Measurements from ENCODE around the gene NTM.

Gene NTM

GRCh38 chr11:131748151-131749050, 378.0 kb downstream of the NTM start:
- no peak for FAIRE-seq
- DNase-seq (ENCODE audit: extremely low spot score, insufficient read length, low read depth): no peak

DNA sequence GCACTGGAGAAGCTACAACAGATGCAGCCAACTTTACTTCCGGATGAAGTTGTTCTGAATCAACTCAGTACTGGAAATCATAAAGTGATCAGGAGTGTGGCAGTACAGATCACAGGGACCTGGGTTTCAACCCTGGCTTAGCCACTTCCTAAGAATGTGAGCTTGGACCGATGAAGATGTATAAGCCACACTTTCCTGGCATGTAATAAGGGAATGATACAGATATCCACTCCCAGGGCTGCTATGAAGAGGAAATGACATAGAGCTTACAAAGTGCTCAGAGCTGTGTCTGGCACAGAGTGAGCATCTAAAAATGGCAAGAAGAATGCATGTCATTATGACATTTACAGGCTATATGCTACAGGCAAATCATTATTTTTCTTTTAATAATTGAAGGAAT, 378.7 kb downstream of the NTM start:
- FAIRE-seq: no peak
- DNase-seq (ENCODE audit: extremely low spot score, insufficient read length, low read depth): no peak

GRCh38 chr11:131750152-131750551, 379.7 kb downstream of the NTM start:
- FAIRE-seq: no peak

DNA sequence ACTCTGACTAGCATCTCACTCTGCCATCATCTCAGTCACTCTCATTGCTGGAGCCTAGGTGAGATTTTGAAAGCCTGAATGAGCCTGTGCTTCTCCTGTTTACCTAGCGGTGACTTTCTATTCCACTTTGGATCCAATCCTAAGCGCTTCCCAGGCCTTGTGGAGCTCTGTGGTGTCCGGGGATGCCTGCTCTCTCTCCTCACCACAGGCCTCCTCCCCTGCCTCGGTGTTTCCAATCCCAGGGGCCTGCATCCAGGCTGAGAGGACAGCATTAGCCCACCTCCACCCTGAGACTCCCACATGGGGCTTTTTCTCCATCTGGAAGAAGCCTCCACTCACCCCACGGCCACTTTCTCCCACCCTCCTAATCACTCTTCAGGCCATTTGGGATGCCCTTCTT, 380.3 kb downstream of the NTM start:
- DNase-seq (ENCODE audit: extremely low spot score, insufficient read length, low read depth): no peak
- no peak for FAIRE-seq

More at GRCh38 chr11:131750152-131750551, 379.7 kb downstream of the NTM start:
- DNase-seq (ENCODE audit: extremely low spot score, insufficient read length, low read depth): no peak

- no peak for DNase-seq (ENCODE audit: extremely low spot score, insufficient read length, low read depth)
- FAIRE-seq: no peak
These were observed 384.3 kb downstream of the NTM start for GRCh38 chr11:131754671-131755070.

DNA sequence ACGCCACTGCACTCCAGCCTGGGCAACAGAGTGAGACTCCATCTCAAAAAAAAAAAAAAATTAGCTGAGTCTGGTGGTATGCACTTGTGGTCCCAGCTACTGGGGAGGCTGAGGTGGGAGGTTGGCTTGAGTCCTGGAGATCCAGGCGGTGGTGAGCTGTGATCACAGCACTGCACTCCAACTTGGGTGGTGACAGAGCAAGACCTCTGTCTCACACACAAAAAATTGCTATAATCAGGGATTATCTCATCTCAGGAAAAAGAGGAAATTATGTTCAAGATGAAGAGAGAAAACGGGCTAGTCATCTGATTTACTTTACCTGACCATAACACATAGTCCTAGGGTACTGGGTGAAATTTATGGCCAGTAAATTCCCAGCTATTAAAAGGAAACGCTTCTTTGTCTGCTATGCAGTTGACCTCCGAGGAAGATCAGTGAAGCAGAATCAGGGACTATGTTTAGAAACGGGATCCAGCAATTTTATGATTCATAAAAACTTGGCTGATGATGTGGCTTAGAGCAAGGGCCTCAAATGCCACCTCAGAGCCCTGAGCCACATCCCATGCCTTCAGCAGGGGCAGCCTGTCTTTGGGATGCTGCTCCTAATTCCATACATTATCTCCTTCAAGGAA, 386.2 kb downstream of the NTM start:
- FAIRE-seq: no peak
- no peak for DNase-seq (ENCODE audit: extremely low spot score, insufficient read length, low read depth)

DNA sequence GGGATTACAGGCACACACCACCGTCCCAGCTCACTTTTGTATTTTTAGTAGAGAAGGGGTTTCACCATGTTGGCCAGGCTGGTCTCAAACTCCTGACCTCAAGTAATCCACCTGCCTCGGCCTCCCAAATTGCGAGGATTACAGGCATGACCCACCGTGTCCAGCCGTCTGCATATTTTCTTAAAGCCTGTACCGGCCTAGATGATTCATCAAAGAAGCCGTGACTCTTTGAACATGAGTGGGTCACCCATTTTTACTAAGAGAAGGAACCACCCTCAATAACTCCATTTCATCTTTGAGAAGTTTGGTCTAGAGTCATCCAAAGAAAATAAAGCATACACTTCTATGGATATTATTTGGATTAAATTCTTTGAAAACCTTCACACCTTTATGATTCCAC, 388.3 kb downstream of the NTM start:
- DNase-seq (ENCODE audit: extremely low spot score, insufficient read length, low read depth): no peak
- FAIRE-seq: no peak

GRCh38 chr11:131759140-131759539, 388.7 kb downstream of the NTM start:
- DNase-seq (ENCODE audit: extremely low spot score, insufficient read length, low read depth): no peak
- FAIRE-seq: no peak

- DNase-seq (ENCODE audit: extremely low spot score, insufficient read length, low read depth) (no peak), FAIRE-seq (no peak)
These were observed 390.0 kb downstream of the NTM start for GRCh38 chr11:131760091-131761061.

- no peak for FAIRE-seq
- no peak for DNase-seq (ENCODE audit: extremely low spot score, insufficient read length, low read depth)
These were observed 392.1 kb downstream of the NTM start for GRCh38 chr11:131762346-131763110.

- DNase-seq (ENCODE audit: extremely low spot score, insufficient read length, low read depth) (no peak), FAIRE-seq (no peak)
These were observed 392.9 kb downstream of the NTM start for GRCh38 chr11:131763193-131763890.

DNA sequence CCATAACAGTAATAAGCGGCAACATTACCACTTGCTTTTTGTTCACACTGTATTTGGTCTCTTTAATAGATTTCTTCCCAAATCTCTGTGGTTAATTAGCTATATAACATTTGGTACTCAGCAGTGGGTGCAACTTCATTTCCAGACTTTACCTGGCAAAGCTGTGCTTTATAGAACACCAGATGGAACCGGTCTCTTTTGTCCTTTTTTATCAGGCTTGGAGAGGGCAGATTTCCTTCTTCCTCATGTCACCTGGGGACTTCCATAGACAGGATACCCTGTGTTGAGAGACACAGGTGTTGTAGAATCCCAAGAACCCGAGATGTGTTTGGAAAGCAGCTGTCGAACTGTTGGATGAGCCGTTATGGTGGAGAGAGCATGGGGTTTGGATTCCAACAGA, 393.7 kb downstream of the NTM start:
- no peak for DNase-seq (ENCODE audit: extremely low spot score, insufficient read length, low read depth)
- FAIRE-seq: no peak

DNA sequence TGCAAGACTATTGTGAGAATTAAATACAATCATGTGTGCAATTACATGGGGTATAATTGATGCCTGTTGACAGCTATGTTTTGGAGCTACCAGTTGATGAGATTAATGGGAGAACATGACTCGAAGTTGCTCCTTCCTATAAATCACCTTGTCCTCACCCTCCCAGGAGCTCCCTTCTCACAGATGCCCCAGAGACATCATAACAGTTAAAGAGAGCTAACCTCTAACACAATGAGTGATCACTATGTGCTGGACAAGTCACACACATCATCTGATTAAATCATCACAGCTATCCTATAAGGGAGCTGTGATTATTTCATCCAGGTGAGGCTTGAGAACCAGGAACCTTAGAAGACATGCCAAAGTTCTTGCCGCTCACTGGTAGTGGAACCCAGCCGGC, 394.2 kb downstream of the NTM start:
- FAIRE-seq: no peak
- DNase-seq (ENCODE audit: extremely low spot score, insufficient read length, low read depth): no peak

DNA sequence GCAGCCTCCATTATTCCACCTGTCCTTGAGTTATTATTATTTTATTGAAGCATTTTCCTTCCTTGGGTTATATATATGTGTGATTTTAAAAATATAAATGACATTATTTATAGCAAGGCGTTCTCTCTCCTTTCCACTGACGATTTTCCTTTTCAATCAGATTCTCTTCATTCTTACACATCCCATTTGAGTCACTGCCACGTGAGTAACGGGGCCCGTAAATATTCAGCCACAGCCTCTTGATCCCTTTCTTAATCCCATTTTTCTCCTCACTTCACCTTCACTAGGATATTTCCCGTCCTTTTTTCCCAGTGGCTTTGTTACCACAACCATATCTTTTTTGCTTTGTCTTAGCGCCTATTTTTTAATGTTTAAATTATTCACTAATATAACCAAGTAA, 396.2 kb downstream of the NTM start:
- DNase-seq (ENCODE audit: extremely low spot score, insufficient read length, low read depth) (no peak), FAIRE-seq (no peak)

DNA sequence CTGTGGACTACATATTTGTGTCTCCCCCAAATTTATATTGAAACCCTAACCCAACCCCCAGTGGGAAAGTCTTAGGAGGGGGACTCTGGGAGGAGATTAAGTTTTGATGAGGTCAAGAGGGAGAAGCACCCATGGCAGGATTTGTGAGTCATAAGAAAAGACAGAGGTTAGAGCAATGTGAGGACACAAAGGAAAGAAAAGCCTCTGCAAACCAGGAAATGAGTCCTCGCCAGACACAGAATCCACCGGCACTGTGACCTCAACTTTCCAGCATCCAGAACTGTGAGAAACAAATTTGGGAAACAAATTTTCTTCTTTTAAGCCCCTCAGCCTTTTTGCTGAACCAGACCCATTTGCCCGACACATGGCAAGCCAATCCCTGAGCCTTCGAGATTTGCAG, 397.0 kb downstream of the NTM start:
- FAIRE-seq: no peak
- DNase-seq (ENCODE audit: extremely low spot score, insufficient read length, low read depth): no peak

GRCh38 chr11:131770801-131771200, 400.4 kb downstream of the NTM start:
- no peak for FAIRE-seq
- DNase-seq (ENCODE audit: extremely low spot score, insufficient read length, low read depth): no peak

DNA sequence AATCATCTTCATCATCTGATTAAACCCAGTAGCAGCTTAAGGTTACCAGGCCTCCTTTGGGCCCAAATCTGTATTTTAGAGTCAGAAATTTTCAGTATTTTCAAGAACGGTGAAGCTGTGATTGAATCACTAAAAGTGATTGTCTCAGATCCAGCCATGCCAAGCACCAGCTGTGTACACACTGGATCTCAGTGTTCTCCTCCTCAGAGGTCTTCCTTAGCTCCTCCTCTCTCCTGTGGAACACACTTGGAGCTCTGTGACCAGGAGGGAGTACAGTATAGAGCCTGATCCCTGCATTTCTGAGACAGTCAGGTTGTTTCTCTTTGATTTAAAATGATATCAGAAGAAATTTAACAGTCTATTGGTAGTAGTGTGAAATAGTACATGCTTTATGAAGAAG, 401.1 kb downstream of the NTM start:
- DNase-seq (ENCODE audit: extremely low spot score, insufficient read length, low read depth) (no peak), FAIRE-seq (no peak)

DNA sequence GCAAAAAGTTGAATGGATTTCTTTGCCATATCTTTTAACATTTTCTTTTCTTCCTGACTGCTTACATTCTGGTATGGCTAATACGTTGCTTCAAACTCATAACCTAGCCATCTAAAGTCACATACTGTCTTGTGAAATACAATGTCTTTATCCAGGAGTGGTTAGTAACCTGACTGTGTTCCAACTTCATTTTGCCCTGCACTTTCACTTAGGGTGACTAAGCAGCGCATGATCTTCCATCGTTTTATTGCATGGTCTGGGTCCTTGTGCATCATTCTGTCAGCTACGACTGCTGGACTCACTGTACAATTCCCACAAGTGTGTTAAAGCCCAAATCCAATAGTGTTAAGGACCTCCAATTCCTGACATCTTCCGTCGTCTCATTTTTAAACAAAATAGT, 403.2 kb downstream of the NTM start:
- FAIRE-seq (no peak), DNase-seq (ENCODE audit: extremely low spot score, insufficient read length, low read depth) (no peak)

- DNase-seq (ENCODE audit: extremely low spot score, insufficient read length, low read depth) (no peak), FAIRE-seq (no peak)
These were observed 405.8 kb downstream of the NTM start for GRCh38 chr11:131776211-131776610.

All from GM18507 (cell line).